SU-DHL-6 (cell line): ENCODE data around the gene ALKBH6.

ENCODE experiments used
- CTCF ChIP-seq: fragments of 200-600 bp; sonication (generic); IDR thresholded peaks from one replicate; pipeline ENCODE4 v1.5.1; 2017; ENCODE audit warnings: antibody characterized with exemption, mild to moderate bottlenecking, low read length, moderate library complexity; ENCODE audit not compliant: insufficient read depth, poor library complexity, severe bottlenecking
- EZH2phosphoT487 ChIP-seq: fragments of 200-600 bp; sonication (generic), shearing (Covaris generic); conservative IDR thresholded peaks from 2 replicates; pipeline ENCODE4 v1.6.1; 2018; ENCODE audit warnings: mild to moderate bottlenecking, antibody characterized with exemption, low read length, moderate library complexity, mixed read lengths

GRCh38 chr19:36025541-36025940, 11.5 kb upstream of the ALKBH6 start:
- TF ChIP-seq CTCF (no peak), EZH2phosphoT487 (no peak)
